T-helper 1 cell treated with Interleukin-12 subunit alpha and Interleukin-12 subunit beta and Interleukin-4 antibody, amounts not matched to agents 30 ng/mL and 1 ng/mL, for 36 hours (primary cell): ENCODE data around the gene EML2. TPM values are rescaled to one million over a fixed set of nuclear protein-coding genes. Genes with fewer than 3 reads are reported as not detected.
"Not testable (repeated sequence)": the region's sequence is repeated elsewhere in the genome, so short reads cannot be mapped to it uniquely, and the experiment has no call there.

Source experiments
- intact Hi-C: fragments of 100-400 bp; cut with micrococcal nuclease; formaldehyde crosslinking; loops from one replicate; pipeline ENCODE4 v1.15.1; 2024
- total RNA-seq: library from RNA; stranded (reverse); gene quantifications from 2 replicates; pipeline ENCODE4 v1.2.3, GENCODE V29; 2022

The EML2 gene, protein sequence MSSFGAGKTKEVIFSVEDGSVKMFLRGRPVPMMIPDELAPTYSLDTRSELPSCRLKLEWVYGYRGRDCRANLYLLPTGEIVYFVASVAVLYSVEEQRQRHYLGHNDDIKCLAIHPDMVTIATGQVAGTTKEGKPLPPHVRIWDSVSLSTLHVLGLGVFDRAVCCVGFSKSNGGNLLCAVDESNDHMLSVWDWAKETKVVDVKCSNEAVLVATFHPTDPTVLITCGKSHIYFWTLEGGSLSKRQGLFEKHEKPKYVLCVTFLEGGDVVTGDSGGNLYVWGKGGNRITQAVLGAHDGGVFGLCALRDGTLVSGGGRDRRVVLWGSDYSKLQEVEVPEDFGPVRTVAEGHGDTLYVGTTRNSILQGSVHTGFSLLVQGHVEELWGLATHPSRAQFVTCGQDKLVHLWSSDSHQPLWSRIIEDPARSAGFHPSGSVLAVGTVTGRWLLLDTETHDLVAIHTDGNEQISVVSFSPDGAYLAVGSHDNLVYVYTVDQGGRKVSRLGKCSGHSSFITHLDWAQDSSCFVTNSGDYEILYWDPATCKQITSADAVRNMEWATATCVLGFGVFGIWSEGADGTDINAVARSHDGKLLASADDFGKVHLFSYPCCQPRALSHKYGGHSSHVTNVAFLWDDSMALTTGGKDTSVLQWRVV
- 113 and 120 TPM in 2 replicates for total RNA-seq

DNA sequence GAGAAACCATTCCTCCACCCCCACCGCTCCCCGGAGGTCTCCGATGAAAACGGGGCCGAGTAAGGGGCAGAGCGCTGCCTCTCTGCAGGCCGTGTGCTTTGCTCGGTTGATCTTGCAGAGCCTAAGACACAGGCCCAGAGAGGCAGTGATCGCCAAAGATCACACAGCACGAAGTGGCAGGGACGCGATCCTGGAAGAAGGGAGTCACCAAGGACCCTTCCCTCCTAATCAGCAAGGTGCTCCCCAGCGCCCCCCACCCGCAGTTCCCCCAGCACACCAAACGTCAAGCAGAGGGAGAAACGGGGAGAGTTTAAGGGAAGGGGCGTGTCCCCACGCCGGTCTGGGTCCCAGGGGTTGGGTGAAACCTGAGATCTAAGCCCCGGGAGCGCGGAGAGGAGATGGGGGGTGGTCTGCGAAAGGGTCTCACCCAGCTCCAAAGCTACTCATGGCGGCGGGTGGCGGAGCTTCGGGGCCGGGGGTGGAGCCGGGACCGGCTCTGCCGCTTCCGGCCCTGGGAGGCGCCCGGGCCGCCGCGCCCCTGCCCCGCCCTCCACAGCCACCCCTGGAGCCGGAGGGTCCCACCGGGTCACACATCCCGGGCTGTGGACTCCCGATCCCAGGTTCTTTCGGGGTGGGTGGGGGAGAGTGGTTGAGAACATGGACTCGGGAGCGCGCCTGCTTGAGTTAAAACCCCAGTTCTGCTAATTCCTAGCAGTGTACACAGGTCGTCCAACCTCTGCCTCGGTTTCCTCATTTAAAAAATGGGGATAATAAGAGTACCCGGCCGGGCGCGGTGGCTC is at the start of gene EML2:
Gene EML2 (minus strand): TSS at position 468 of the 800 bp plus-strand sequence. CDS start 21 bp downstream, at position 447.
- intact Hi-C loops: no loop called here

DNA sequence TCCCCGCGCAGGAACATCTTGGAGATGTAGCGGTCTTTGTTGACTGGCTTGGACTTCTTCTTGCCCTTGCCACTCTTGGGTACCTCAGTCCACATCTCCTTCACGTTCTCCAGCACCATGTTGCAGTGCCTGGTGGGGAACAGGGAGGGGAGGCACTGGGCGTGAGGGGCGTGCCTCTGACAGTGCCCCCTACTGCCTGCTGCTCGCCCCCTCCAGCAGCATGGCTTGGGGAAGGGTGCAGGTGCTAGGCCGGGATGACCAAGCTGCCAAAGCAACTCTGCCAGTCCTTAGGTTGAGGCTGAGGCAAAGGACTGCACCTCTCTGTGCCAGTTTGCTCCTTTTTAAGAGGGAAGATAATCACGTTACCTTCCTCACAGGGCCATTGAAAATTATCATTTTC is 48.4 kb upstream of the EML2 start:
- intact Hi-C loops: no loop called here

DNA sequence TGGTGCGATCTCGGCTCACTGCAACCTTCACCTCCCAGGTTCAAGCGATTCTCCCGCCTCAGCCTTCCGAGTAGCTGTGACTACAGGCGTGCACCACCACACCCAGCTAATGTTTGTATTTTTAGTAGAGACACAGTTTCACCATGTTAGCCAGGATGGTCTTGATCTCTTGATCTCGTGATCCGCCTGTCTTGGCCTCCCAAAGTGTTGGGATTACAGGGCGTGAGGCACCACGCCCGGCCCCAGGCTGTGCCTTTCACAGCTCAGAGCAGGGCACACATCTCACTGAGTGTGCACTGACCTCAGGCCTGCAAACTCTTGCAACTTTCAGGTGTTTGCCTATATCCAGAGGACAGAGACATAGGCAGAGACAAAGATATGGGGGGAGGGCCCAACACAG is 45.8 kb upstream of the EML2 start:
- intact Hi-C loops: not testable (repeated sequence)

DNA sequence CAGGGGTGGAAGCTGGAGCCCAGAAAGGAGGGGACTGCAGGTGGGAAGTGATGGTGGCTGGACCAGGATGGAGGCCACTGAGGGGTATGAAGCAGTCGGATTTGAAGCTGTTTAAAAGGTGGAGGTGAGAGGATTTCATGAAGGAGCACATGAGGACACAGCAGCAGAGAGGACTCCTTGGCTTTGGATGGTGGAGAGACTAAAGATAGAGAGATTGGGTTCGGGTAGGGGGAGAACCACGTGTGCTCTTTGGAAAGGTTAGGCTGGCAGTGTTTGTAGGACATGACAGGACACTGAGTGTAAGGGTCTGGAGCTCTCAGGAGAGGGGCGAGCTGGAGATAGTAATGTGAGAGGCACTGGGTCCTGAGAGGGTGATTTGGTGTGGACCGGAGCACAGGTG is 43.7 kb upstream of the EML2 start:
- intact Hi-C loops: no loop called here

DNA sequence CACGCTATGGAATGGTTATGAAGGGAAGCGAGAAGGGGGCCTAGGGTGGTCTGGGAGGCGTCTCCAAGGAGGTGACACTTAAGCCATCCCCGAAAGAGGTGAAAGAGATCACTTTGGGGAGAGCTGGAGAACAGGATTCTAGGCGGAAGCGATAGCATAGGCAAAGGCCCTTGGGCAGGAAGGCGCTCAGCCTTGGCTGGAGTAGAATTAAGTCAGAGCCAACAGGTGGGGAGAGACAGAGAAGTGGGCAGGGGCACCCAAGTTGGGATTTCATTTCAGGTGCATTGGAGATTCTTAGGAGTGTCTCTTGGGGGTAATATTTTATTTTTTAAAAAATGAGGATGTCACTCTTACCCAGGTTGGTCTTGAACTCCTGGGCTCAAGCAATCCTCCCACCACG is 42.9 kb upstream of the EML2 start:
- intact Hi-C loops: no loop called here

DNA sequence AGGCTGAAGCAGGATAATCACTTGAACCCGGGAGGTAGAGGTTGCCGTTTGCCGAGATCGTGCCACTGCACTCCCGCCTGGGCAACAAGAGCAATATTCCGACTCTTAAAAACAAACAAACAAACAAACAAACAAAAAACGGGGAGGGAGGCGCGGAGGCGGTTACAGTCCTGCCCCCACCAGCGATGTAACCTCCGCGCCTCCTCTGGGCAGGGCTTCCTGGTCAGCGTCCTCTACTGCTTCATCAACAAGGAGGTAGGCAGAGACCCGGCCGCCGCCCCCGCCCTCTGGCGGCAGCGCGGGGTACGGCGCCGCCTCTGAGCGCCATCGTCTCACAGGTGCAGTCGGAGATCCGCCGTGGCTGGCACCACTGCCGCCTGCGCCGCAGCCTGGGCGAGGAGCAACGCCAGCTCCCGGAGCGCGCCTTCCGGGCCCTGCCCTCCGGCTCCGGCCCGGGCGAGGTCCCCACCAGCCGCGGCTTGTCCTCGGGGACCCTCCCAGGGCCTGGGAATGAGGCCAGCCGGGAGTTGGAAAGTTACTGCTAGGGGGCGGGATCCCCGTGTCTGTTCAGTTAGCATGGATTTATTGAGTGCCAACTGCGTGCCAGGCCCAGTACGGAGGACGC is 42.3 kb upstream of the EML2 start:
- intact Hi-C loops: loop anchor here (1.0 kb wide), 4 partner anchors 11 to 158 kb away; partner anchors contain the start of gene QPCTL

DNA sequence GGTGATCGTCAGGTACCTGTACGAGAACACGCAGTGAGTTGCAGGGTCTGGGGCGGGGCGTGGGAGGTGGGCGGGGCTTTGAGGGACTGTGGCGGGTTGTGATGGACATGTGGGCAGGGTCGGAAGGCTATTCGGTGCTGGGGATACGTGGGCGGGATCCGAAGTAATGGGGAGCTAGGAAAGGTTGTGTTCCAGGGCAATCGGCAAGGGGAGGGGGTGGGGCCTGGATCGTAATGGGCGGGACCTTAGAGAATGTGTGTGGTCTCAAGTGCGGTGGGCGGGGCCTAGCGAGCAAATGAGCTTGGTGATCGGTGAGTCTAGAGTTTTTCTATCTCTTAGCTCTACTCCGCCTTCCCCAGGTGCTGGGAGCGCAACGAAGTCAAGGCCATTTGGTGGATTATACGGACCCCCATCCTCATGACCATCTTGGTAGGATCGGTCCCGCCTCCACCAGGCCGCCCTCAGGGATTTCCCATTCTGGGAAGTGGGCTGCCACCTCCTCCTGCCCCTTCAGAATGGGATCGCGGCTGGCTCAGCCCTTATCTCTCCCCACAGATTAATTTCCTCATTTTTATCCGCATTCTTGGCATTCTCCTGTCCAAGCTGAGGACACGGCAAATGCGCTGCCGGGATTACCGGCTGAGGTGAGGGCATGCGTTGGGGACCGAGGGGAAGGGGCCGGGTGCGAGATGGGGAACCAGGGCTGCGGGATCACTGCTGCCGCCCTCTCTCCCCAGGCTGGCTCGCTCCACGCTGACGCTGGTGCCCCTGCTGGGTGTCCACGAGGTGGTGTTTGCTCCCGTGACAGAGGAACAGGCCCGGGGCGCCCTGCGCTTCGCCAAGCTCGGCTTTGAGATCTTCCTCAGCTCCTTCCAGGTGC is 38.4 kb upstream of the EML2 start:
- intact Hi-C loops: loop anchor here (1.0 to 2.0 kb wide), 5 partner anchors 8 to 93 kb away; partner anchors contain the start of genes OPA3 and QPCTL

DNA sequence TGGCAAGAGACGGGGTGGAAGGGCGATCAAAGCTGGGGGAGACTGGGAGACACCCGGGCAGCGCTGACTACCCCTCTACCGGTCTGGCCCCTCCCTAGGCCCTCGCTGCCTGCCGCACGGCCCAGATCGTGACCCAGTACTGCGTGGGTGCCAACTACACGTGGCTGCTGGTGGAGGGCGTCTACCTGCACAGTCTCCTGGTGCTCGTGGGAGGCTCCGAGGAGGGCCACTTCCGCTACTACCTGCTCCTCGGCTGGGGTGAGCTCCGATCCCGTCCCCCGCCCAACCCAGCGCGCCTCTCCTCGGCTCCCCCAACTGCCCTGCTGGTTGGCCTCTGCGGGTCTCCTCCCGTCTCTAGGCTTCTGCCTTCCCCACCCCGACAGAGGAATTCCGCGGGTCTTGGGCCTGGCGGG is 37.7 kb upstream of the EML2 start:
- intact Hi-C loops: loop anchor here (1.0 to 2.0 kb wide), 5 partner anchors 8 to 92 kb away; partner anchors contain the start of genes OPA3 and QPCTL

DNA sequence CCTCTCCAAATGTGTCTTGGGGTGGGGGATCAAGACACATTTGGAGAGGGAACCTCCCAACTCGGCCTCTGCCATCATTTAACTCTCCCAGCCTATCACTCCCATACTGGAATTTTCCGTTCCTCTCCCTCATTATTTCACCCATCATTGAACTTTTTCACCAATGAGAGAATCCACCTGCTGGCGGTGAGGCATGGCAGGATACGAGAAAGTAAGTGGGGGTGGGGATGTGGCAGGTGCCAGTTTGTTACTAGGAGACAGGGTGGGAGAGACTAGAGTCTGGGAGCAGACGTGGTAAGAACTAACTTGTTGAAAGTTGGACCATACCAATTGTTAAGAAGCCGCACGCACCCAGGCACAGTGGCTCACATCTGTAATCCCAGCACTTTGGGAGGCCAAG is 35.7 kb upstream of the EML2 start:
- intact Hi-C loops: no loop called here

DNA sequence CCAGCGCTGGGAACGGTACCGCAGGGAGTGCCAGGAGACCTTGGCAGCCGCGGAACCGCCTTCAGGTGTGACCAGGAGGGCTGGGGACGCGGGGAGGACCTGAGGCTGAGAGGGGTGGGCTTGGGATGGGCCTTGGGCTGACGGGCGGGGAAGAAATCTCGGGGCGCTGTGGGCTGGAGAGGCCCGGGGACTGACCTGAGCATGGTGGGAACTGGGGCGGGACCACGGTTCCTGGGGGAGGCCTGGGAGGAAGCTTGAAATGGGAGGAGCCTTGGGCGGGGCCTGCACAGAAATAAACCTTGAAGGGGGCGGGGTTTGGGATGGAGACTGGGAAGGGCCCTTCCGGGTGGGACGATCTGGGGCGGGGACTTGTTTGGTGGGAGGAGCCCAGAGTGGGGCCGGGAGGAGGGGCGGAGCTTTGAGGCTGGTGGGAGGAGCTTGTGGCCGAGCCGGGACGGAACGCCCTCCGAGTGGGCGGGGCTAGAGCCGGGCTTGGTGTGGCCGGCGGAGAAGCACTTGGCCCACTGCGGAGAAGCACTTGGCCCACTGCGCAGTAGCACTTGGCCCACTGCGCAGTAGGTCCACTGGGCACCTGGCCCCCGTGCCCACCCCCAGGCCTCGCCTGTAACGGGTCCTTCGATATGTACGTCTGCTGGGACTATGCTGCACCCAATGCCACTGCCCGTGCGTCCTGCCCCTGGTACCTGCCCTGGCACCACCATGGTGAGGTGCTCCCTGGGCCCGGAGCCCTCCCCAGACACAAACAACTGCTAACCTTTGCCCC is 31.7 kb upstream of the EML2 start:
- intact Hi-C loops: loop anchor here (1.0 kb wide), 1 partner anchor 26 kb away; no protein-coding TSS in a partner anchor

DNA sequence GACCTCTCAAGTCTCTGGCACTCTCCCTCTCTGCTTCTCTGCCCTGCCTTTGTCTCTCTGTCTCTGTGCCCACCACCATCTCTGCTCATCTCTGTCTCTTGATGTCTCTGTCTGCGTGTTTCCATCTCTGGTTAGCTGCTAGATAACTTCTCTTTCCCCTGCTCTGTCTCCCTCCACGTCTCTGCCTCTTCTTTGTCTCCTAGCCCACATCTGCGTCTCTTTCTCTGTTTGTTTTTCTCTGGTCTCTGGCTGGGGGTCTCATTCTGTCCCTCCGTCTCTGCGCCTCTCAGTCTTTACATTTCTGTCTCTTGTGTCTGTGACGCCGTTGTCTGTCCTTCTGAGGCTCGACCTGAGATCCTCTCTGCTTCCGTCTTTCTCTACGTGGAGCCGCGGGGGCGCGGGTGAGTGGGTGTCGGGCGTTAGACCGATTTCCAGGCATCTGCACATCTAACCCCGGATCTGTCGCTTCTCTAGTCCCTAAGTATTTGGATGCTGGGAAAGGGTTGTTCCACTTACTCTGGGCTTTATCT is 29.2 kb upstream of the EML2 start:
- intact Hi-C loops: loop anchor here (1.0 kb wide), 1 partner anchor 22 kb away; no protein-coding TSS in a partner anchor

DNA sequence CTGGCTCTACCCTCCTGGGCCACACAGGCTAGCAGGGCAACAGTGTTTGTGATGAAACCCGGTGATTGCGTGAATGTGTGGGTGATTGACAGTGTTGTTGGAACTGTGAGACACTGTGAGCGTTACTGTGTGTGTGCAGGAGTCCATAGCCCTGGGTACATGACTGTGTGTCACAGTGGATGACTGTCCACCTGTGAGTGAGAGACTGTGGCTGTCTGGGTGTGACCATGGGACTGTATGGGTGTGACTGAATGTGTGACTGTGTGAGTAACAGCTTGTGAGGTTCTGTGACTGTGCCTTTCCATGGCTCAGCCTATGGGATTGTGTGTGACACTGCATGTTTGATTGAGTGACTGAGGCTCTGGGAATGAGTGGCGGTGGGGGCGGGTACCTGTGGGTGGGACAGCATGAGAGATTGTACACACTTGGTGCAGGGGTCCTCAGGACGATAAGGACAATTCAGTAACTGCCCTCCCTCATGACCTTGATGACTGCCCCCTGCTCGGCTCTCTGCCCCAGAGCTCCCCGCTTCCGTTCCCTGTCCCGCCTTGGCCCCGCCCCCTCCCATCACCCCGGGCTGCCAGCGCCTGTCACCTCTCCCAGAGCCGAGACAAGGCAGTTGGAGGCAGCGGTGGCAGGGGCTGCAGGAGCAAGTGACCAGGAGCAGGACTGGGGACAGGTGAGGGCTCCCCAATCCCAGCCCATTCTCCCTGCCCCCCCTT is 28.6 kb upstream of the EML2 start, which contains the start of gene GIPR:
Gene GIPR (plus strand): TSS at position 602 of the 722 bp plus-strand sequence. CDS start 1,300 bp downstream, outside the sequence.
- intact Hi-C loops: loop anchor here (1.0 kb wide), 1 partner anchor 21 kb away; no protein-coding TSS in a partner anchor

DNA sequence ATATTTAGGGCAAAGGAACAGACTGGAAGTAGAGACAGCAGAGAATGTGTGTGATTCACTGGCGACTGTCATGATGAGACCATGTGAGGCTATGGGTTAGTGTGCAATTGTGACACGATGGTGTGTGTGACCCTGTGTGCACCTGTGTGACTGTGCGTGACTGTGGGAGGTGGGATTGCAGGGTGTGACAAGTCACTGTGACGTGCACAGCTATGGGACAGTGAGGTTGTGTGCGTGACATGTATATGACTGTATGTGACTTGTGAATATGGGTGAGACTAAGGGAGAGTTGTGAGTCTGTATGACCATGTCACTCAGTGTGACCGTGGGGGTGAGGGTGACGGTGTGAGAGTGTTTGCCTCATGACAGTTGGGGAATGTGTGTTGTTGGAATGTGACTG is 25.4 kb upstream of the EML2 start:
- intact Hi-C loops: no loop called here

DNA sequence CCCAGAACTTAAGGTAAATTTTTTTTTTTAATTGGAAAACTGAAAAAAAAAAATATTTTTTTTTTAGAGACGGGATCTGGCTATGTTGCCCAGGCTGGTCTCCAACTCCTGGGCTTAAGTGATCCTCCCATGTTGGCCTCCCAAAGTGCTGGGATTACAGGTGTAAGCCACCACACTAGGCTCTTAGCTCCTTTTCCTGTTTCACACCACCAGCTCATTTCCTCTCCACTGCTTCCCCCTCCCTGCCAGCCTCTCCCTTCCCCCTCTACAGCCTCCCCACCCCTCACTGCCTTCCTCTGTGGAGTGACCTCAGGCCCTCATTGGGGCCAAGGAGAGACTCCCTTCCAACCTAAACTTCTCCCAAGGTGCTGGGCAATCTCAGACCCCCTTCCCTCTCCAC is 24.6 kb upstream of the EML2 start:
- intact Hi-C loops: no loop called here

DNA sequence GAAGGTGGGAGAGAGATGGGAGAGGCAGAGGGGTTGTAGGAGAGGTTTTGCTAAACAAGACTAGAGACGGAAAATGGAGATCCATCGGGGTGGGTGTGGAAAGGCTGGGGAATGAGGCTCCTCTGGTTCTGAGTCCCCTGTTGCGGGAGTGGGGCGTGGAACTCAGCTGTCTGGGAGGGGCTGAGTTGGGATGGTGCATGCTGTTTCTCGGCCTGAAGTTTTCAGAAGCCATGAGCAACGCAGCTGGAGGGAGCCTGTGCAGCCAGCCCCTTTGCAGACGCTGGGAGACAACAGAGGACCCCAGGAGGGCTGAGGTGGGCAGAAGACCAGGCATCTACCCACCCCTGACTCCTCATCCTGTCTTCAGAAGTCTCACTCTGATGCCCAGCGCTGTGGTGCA is 21.4 kb upstream of the EML2 start:
- intact Hi-C loops: no loop called here

DNA sequence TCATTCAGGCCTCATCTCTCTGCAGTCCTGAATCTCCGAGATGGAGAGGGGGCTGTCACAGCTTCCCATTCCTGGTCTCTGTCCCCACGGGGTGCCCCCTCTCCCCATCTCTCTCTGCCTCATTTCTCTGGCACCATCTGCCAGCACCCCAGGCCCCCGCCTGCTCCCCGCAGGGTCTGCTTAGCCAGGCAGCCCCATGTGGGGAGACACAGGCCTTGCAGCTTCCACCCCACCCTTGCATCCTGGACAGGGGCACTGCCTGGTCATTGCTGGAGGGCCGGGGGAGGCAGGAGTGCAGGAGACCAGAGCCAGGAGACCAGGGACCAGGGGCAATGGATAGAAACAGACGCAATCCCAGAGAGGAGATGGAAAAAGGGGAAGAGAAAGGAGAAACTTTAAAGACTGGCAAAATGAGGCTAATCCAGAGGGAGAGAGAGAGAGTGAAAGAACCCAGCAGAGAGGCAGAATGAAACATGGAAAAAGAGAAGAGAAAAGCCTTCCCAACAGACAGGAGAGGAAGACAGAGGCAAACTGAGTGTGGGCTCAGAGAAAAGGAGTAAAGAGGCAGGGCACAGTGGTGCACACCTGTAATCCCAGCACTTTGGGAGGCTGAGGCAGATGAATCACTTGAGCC is 20.0 kb upstream of the EML2 start:
- intact Hi-C loops: no loop called here

DNA sequence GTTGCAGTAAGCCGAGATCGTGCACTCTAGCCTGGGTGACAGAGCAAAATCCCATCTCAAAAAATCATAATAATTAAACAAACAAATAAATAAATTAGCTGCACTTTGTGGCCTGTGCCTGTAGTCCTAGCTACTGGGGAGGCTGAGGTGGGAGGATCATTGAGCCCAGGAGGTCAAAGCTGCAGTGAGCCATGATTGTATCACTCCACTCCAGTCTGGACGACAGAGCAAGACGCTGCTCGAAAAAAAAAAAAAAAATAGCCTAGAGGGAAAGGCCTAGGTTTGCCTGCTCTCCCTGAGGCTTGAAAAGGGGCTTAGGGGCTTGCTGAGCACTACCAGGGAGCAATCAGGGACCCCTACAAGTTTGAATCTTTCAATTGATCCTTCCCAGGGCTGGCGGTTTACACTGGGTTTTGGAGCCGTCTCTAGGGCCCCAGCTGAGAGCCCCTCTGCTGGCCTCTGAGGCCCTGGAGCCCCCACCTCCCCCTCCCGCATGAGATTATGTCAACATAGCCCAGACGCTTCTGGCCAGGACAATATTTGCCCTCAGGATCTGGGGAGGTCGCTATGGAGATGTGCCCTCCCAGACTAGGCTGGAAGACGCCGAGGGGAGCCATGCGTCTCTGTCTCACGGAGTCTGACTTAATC is 18.4 kb upstream of the EML2 start:
- intact Hi-C loops: no loop called here
